ENCODE measurements around the gene ATP11C. TPM values are rescaled to one million over a fixed set of nuclear protein-coding genes. Genes with fewer than 3 reads are reported as not detected.
A peak's percentile ranks its signal among the peaks of the same experiment; 100 is the strongest.

ATP11C gene
- total and polyA plus RNA-seq, 2 experiments from 2014 or later = 44.0 to 90.7 TPM

DNA sequence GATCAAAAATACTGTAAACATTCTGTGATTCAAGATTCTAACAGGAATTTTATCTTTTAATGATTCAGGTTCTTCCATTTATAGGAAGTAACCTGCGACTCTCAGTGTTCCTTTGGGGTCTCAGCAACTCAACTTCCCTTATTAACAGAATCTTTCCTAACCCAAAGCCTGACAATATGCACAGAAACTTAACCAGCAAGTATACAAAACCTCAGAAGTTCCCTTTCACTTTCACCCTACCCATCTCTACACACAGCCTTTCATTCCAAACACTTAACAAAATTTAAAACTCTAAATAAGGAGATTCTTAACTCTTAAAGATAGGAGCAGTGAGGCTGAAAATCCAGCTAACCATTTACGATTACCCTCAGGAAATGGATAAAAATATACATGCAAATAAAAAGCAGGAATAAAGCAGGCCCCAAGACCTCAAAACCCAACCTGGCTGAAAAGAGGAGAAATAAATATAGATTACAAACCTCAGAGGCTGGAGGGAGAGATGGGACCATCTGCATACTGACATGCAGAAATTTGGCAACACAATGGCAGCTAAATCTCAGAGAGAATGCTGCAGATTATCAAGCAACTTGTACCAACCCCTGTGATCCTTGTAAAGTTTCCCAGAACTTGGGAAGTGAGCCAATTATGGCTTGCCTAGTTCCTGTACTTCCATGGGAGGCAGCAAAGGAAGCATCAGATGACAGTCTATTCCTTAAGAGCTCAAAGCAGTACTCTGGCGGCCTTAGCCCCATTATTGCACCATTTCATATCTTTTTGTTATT lies 101.0 kb downstream of the ATP11C start:
- Mint-ChIP-seq H3K4me1 (peaks cover 61% of the 10 kb centered on the region), H3K27me3 (ENCODE audit: insufficient read depth, low read depth, poor library complexity) (no peaks in the 10 kb centered on the region), H3K27ac (peak overlapping the region; percentile 91), H3K9me3 (no peaks in the 10 kb centered on the region), H3K36me3 (ENCODE audit: low read depth) (no peaks in the 10 kb centered on the region), H3K4me3 (peak overlapping the region; percentile 9; the same call in 1 of the 3 replicates)
- ATAC-seq (peak; percentile 53; the same call in 2 of the 3 replicates), DNase-seq (ENCODE audit: low spot score) (peak; percentile 32)
- Histone ChIP-seq H3K27ac (ENCODE audit: low read depth) (peak overlapping the region; percentile 92), H2AFZ (no peak overlapping the region), H4K20me1 (replicated peaks; ENCODE audit: insufficient read depth) (no peaks in the 10 kb centered on the region), H3K9me2 (ENCODE audit: insufficient read depth) (no peaks in the 10 kb centered on the region), H3K27me3 (ENCODE audit: insufficient read depth) (no peaks in the 10 kb centered on the region), H3K4me3 (peak overlapping the region; percentile 15; the same call in 1 of the 2 replicates), H3K4me1 (ENCODE audit: insufficient read depth) (peaks cover 73% of the 10 kb centered on the region), H3K36me3 (ENCODE audit: insufficient read depth) (no peaks in the 10 kb centered on the region), H3K79me2 (replicated peaks; ENCODE audit: insufficient read depth) (peaks cover 82% of the 10 kb centered on the region), H3F3A (replicated peaks; ENCODE audit: low read depth) (no peaks in the 10 kb centered on the region), H3K4me2 (peak overlapping the region; percentile 41)
- no peak for TF ChIP-seq ZNF331 (CRISPR knock-in tag; IDR thresholded peaks at IDR 0.05; ENCODE audit: low read depth)
- TF ChIP-seq, protein P1, sequence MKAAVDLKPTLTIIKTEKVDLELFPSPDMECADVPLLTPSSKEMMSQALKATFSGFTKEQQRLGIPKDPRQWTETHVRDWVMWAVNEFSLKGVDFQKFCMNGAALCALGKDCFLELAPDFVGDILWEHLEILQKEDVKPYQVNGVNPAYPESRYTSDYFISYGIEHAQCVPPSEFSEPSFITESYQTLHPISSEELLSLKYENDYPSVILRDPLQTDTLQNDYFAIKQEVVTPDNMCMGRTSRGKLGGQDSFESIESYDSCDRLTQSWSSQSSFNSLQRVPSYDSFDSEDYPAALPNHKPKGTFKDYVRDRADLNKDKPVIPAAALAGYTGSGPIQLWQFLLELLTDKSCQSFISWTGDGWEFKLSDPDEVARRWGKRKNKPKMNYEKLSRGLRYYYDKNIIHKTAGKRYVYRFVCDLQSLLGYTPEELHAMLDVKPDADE (IDR thresholded peaks at IDR 0.05) = no peak
- TF ChIP-seq, protein P2, sequence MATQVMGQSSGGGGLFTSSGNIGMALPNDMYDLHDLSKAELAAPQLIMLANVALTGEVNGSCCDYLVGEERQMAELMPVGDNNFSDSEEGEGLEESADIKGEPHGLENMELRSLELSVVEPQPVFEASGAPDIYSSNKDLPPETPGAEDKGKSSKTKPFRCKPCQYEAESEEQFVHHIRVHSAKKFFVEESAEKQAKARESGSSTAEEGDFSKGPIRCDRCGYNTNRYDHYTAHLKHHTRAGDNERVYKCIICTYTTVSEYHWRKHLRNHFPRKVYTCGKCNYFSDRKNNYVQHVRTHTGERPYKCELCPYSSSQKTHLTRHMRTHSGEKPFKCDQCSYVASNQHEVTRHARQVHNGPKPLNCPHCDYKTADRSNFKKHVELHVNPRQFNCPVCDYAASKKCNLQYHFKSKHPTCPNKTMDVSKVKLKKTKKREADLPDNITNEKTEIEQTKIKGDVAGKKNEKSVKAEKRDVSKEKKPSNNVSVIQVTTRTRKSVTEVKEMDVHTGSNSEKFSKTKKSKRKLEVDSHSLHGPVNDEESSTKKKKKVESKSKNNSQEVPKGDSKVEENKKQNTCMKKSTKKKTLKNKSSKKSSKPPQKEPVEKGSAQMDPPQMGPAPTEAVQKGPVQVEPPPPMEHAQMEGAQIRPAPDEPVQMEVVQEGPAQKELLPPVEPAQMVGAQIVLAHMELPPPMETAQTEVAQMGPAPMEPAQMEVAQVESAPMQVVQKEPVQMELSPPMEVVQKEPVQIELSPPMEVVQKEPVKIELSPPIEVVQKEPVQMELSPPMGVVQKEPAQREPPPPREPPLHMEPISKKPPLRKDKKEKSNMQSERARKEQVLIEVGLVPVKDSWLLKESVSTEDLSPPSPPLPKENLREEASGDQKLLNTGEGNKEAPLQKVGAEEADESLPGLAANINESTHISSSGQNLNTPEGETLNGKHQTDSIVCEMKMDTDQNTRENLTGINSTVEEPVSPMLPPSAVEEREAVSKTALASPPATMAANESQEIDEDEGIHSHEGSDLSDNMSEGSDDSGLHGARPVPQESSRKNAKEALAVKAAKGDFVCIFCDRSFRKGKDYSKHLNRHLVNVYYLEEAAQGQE (IDR thresholded peaks at IDR 0.05; ENCODE audit: unreplicated experiment) = no peak
- TF ChIP-seq EZH2phosphoT487 (IDR thresholded peaks at IDR 0.05; ENCODE audit: unreplicated experiment) = no peak
- TF ChIP-seq EZH2 (IDR thresholded peaks at IDR 0.05; ENCODE audit: low read depth, unreplicated experiment) = no peak
- TF ChIP-seq, protein P3, sequence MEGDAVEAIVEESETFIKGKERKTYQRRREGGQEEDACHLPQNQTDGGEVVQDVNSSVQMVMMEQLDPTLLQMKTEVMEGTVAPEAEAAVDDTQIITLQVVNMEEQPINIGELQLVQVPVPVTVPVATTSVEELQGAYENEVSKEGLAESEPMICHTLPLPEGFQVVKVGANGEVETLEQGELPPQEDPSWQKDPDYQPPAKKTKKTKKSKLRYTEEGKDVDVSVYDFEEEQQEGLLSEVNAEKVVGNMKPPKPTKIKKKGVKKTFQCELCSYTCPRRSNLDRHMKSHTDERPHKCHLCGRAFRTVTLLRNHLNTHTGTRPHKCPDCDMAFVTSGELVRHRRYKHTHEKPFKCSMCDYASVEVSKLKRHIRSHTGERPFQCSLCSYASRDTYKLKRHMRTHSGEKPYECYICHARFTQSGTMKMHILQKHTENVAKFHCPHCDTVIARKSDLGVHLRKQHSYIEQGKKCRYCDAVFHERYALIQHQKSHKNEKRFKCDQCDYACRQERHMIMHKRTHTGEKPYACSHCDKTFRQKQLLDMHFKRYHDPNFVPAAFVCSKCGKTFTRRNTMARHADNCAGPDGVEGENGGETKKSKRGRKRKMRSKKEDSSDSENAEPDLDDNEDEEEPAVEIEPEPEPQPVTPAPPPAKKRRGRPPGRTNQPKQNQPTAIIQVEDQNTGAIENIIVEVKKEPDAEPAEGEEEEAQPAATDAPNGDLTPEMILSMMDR (conservative IDR thresholded peaks at IDR 0.05; ENCODE audit: low read depth in 2 of 2) = no peak
- no peak for TF ChIP-seq CREB1 (CRISPR knock-in tag; IDR thresholded peaks at IDR 0.05; ENCODE audit: low read depth)
- TF ChIP-seq POLR2AphosphoS5 (IDR thresholded peaks at IDR 0.05; ENCODE audit: low read depth) = no peak
- no peak for TF ChIP-seq JUNB (IDR thresholded peaks at IDR 0.05; ENCODE audit: unreplicated experiment)
- no peak for TF ChIP-seq NANOG (IDR thresholded peaks at IDR 0.05; ENCODE audit: borderline replicate concordance)
- no peak for TF ChIP-seq ZNF114 (CRISPR knock-in tag; IDR thresholded peaks at IDR 0.05)
- TF ChIP-seq STAT1 (IDR thresholded peaks at IDR 0.05; ENCODE audit: unreplicated experiment) = no peak
- TF ChIP-seq ZNF462 (CRISPR knock-in tag; IDR thresholded peaks at IDR 0.05) = no peak

Measured in GM23338 (cell line).